ENCODE data around the gene KDM4C. TPM values are rescaled to one million over a fixed set of nuclear protein-coding genes. Genes with fewer than 3 reads are reported as not detected.

KDM4C gene
- total and polyA plus RNA-seq, 2 of the 8 experiments (the other 6 are each of a cell fraction or from before 2014, with no cell fraction given), result 13.0 to 26.1 TPM

DNA sequence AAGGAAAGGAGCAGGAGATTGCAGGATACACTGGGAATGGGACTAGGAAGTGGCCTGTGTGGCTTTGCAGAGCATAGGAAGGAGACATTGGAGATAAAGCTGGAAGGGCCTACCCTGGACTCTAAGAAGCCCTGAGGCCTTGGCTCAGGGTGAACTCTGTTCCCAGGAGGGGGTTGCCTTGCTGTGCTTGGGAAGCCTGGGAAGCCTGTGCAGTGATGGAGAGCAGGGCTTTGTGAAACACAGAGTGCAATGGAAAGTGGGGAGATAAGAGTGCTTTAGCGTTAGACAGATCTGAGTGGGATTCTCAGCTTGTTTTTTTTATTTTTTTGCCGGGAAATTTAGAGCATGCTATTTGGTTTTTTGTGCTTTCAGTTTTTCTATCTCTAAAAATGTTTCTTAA lies 437.8 kb downstream of the KDM4C start:
- peaks cover 1 to 3% of the 10 kb centered on the region in 2 experiments; a peak in 2 of 4 replicates for H3K9me3 ChIP-seq (ENCODE audit: insufficient read depth in 2 of 2, low read depth in 1 of 2, low read length in 1 of 2)
- no peak overlapping the region for H4K5ac ChIP-seq (ENCODE audit: insufficient read length, low read depth, low read length)
- no peak overlapping the region for H2BK12ac ChIP-seq (ENCODE audit: low read depth, low read length)
- CTCF ChIA-PET (ENCODE audit: partially characterized antibody), result interaction anchor here (1.0 to 2.8 kb wide), 6 partner anchors 8 to 39 kb away, joined by 3 to 12 read pairs (median 4); no protein-coding TSS in a partner anchor
- no peak overlapping the region for H3K9ac ChIP-seq (replicated peaks in 1 of 4; ENCODE audit: extremely low read depth in 1 of 4, low read depth in 3 of 4, low read length in 3 of 4)
- H3K18ac ChIP-seq (ENCODE audit: extremely low read depth, low read length), result no peak overlapping the region
- H2BK5ac ChIP-seq (ENCODE audit: low read depth, low read length), result no peak overlapping the region
- H3K27me3 ChIP-seq (replicated peaks in 1 of 4; ENCODE audit: control insufficient read depth in 3 of 4, extremely low read depth in 1 of 4, insufficient read depth in 3 of 4, low read length in 3 of 4), result no peaks in the 10 kb centered on the region
- WGBS, 2 experiments (ENCODE audit: extremely low coverage in 1 of 2, insufficient coverage in 1 of 2, insufficient read length in 1 of 2, insufficient replicate concordance in 2 of 2, low coverage in 1 of 2, low lambda C conversion rate in 2 of 2, missing lambda C conversion rate in 1 of 2), result 78% methylated on average over 2 of the region's 2 CpGs; no CpG with 5 or more reads in 1 of the 2 experiments
- H3K4me2 ChIP-seq (ENCODE audit: insufficient read depth in 1 of 2, low read depth in 2 of 2, low read length in 2 of 2), result no peak overlapping the region
- H3K27ac ChIP-seq (ENCODE audit: low read depth, low read length), result no peak overlapping the region
- no peaks in the 10 kb centered on the region; the same call in 1 of the 2 replicates for H3K23me2 ChIP-seq (ENCODE audit: low read depth, low read length)
- H2BK15ac ChIP-seq (ENCODE audit: low read length), result no peak overlapping the region
- no peaks in the 10 kb centered on the region; a peak in 2 of 8 replicates for H3K36me3 ChIP-seq (ENCODE audit: control insufficient read depth in 2 of 4, insufficient read depth in 4 of 4, low read length in 3 of 4)
- H4K20me1 ChIP-seq (replicated peaks in 1 of 2; ENCODE audit: control insufficient read depth in 1 of 2, insufficient read depth in 2 of 2, low read length in 2 of 2), result no peaks in the 10 kb centered on the region
- H3K14ac ChIP-seq (ENCODE audit: insufficient read length), result no peak overlapping the region
- H3K23ac ChIP-seq (ENCODE audit: insufficient read length), result no peak overlapping the region
- no peak overlapping the region for H2AK5ac ChIP-seq (ENCODE audit: low read depth, low read length)
- no peak overlapping the region for H2BK120ac ChIP-seq (replicated peaks; ENCODE audit: low read depth, low read length)
- H3K79me1 ChIP-seq (ENCODE audit: low read depth, low read length), result no peaks in the 10 kb centered on the region
- no peak overlapping the region for H3K56ac ChIP-seq (replicated peaks; ENCODE audit: insufficient read length, low read depth, low read length)
- FAIRE-seq (no peak), DNase-seq (ENCODE audit: low read depth in 1 of 2, low spot score in 2 of 2) (no peak)
- no peaks in the 10 kb centered on the region for H3K4me1 ChIP-seq (replicated peaks in 1 of 4; ENCODE audit: control insufficient read depth in 3 of 4, insufficient read depth in 4 of 4, low read length in 3 of 4)
- H2BK20ac ChIP-seq (ENCODE audit: low read length), result no peak overlapping the region
- no peak overlapping the region for H4K8ac ChIP-seq (ENCODE audit: extremely low read depth, insufficient read depth, low read length)
- POLR2A ChIA-PET (ENCODE audit: partially characterized antibody), result no interaction called here
- H3K79me2 ChIP-seq (ENCODE audit: control insufficient read depth in 1 of 2, insufficient read depth in 2 of 2, low read length in 2 of 2), result no peaks in the 10 kb centered on the region
- no peak overlapping the region for H3K4ac ChIP-seq (replicated peaks; ENCODE audit: insufficient read length, low read depth, low read length)
- H3K4me3 ChIP-seq (ENCODE audit: extremely low read depth in 1 of 4, insufficient read depth in 2 of 4, low read depth in 3 of 4, low read length in 4 of 4), result no peak overlapping the region
- no peak overlapping the region for H2AFZ ChIP-seq (ENCODE audit: low read length)
- H4K91ac ChIP-seq (replicated peaks; ENCODE audit: insufficient read length, low read length), result no peak overlapping the region
- TF ChIP-seq GTF2F1 (IDR thresholded peaks at IDR 0.05; ENCODE audit: borderline replicate concordance, low read depth, low read length) (no peak), E2F6 (IDR thresholded peaks at IDR 0.05) (no peak), CHD1 (IDR thresholded peaks at IDR 0.05; ENCODE audit: low read depth, low read length) (no peak), SAP30 (IDR thresholded peaks at IDR 0.05; ENCODE audit: insufficient read depth, insufficient replicate concordance, low read length) (no peak), NRF1 (IDR thresholded peaks at IDR 0.05; ENCODE audit: low read depth, low read length) (no peak), GABPA (IDR thresholded peaks at IDR 0.05; ENCODE audit: borderline replicate concordance, insufficient read depth, low read length) (no peak), KDM1A (IDR thresholded peaks at IDR 0.05; ENCODE audit: borderline replicate concordance, low read length) (no peak)

Data from H1 (cell line).